ENCODE results near the gene METRN.

Gene METRN

DNA sequence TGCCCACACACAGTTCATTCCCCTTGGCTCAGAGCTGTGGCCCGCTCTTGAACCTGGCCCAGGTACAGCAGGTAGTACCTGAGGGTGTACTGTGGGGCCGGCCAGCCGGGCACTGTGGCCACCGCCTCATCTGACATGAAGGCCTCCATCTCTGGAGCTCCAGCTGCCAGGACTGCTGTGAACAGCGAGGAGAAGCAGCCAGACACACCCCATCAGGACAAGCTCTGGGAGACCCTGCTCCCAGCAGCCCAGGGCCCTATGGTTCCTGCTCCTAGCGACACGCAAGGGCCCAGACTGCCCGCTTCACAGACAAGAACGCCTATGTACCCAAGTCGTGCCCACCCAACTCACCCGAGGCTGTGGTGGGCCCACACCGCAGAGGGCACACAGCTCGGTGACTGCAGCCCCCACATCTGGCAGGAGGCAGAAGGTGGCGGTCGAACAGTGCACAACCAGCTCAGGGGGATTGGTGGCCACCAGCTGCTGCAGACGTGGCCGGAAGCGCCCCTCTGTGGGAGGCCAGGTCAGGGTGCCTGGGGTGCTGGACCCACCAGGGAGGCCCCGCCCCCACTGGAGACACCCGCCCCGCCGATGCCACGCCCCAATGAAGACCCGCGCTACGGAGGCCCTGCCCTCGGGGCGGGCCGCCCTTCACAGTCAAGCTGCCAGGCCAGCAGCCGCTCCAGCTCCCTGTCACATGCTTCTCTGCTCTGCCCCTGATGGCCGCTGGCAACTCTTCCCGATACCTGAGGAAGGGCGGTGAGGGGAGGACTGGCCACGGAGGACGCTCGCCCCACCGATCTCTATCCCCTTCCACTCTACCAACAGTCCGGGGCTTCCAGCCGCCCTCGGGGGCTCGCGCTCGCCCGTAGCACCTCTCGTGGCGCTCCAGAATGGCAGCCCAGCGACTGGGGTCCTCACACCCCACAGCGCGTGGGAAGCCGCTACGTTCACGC lies 35.8 kb upstream of the METRN start:
- TF ChIP-seq ZFX (IDR thresholded peaks at IDR 0.05; ENCODE audit: borderline replicate concordance), result no peak
- TF ChIP-seq, protein P1, sequence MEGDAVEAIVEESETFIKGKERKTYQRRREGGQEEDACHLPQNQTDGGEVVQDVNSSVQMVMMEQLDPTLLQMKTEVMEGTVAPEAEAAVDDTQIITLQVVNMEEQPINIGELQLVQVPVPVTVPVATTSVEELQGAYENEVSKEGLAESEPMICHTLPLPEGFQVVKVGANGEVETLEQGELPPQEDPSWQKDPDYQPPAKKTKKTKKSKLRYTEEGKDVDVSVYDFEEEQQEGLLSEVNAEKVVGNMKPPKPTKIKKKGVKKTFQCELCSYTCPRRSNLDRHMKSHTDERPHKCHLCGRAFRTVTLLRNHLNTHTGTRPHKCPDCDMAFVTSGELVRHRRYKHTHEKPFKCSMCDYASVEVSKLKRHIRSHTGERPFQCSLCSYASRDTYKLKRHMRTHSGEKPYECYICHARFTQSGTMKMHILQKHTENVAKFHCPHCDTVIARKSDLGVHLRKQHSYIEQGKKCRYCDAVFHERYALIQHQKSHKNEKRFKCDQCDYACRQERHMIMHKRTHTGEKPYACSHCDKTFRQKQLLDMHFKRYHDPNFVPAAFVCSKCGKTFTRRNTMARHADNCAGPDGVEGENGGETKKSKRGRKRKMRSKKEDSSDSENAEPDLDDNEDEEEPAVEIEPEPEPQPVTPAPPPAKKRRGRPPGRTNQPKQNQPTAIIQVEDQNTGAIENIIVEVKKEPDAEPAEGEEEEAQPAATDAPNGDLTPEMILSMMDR (IDR thresholded peaks at IDR 0.05), result no peak
- H3K27ac ChIP-seq, result peak overlapping the region; percentile 98

DNA sequence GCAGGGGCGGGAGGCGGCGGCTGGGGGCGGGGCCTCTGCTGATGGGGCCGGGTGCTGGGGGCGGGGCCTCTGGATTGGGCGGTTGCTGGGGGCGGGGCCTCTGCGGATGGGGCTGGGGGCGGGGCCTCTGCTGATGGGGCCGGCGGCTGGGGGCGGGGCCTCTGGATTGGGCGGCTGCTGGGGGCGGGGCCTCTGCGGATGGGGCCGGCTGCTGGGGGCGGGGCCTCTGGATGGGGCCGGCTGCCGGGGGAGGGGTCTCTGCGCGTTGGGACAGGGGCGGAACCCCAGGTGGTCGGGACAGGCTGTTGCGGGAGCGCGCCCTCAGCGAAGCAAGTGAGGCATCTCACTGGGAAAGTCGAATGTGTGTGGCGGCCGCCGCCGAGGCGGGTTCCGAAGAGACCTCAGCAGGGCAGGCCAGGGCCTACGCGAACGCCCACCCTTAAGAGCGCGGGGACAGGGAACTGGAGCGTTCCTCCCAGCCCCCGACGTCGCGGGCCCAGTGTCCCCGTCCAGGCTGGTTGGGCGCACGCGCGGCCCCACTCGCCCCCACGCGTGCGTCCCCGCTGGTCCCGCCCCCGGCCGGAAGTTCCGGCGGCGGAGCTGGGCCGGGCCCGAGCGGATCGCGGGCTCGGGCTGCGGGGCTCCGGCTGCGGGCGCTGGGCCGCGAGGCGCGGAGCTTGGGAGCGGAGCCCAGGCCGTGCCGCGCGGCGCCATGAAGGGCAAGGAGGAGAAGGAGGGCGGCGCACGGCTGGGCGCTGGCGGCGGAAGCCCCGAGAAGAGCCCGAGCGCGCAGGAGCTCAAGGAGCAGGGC lies 34.9 kb upstream of the METRN start, which contains the start of gene STUB1:
Gene STUB1 (plus strand): TSS at position 597 of the 811 bp plus-strand sequence. CDS start 116 bp downstream, at position 713.
- TF ChIP-seq, protein P1 (IDR thresholded peaks at IDR 0.05), result no peak
- TF ChIP-seq ZFX (IDR thresholded peaks at IDR 0.05; ENCODE audit: borderline replicate concordance), result no peak
- H3K27ac ChIP-seq, result peak within 1 kb of the TSS; percentile 98

DNA sequence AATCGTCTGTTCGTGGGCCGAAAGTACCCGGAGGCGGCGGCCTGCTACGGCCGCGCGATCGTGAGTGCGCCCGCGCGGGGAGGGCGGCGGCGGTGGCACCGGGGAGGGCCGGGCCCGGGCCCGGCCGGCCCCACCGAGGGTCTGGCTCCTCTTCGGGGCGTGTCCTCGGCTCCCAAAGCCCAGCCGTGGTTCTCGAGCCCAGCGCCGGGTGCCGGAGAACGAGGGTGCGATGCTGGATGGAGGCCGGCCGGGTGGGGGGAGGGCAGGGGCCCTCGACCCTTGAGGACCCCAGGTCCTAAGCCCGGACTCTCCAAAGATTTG lies 34.3 kb upstream of the METRN start:
- TF ChIP-seq, protein P1 (IDR thresholded peaks at IDR 0.05), result no peak
- TF ChIP-seq ZFX (IDR thresholded peaks at IDR 0.05; ENCODE audit: borderline replicate concordance), result no peak
- H3K27ac ChIP-seq, result peak overlapping the region; percentile 98

DNA sequence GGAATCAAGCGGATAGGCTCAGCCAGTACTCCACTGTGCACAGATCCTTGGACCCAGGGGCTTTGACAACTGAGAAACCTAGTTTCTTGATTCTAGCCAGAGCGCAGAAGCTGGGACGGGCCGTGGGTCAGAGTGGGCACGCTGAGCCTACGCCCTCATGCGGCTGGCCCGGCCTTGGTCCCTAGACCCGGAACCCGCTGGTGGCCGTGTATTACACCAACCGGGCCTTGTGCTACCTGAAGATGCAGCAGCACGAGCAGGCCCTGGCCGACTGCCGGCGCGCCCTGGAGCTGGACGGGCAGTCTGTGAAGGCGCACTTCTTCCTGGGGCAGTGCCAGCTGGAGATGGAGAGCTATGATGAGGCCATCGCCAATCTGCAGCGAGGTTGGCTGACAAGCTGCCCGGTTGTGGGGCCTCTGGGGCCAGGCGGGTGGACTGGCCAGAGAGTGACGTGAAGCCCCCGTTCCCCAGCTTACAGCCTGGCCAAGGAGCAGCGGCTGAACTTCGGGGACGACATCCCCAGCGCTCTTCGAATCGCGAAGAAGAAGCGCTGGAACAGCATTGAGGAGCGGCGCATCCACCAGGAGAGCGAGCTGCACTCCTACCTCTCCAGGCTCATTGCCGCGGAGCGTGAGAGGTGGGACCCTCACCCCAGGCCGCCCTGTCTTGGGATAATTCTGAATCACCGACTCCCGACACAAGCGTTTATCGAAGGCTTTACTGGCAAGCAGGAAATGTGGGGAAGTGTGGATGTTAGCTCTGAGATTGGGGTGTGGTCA lies 33.8 kb upstream of the METRN start:
- H3K27ac ChIP-seq, result peak overlapping the region; percentile 98
- TF ChIP-seq, protein P1 (IDR thresholded peaks at IDR 0.05), result peak; percentile 34
- no peak for TF ChIP-seq ZFX (IDR thresholded peaks at IDR 0.05; ENCODE audit: borderline replicate concordance)

DNA sequence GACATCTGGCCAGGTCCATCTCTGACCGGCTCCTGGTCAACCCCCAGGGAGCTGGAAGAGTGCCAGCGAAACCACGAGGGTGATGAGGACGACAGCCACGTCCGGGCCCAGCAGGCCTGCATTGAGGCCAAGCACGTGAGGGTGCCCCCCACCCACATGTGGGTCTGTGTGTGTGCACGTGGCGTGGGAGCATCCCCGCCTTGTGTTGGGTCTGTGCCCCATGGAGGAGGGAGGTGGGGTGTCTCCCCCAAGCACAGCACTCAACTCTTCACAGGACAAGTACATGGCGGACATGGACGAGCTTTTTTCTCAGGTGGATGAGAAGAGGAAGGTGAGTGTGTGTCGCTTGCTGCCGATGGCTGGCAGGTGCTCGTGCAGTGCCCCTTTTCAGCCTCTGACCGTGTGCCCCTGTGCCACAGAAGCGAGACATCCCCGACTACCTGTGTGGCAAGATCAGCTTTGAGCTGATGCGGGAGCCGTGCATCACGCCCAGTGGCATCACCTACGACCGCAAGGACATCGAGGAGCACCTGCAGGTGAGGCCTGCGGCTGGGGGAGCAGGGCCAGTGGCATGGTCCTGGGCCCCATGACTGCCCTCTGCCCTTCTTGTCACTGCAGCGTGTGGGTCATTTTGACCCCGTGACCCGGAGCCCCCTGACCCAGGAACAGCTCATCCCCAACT lies 33.0 kb upstream of the METRN start:
- TF ChIP-seq ZFX (IDR thresholded peaks at IDR 0.05; ENCODE audit: borderline replicate concordance), result no peak
- peak overlapping the region; percentile 98 for H3K27ac ChIP-seq

DNA sequence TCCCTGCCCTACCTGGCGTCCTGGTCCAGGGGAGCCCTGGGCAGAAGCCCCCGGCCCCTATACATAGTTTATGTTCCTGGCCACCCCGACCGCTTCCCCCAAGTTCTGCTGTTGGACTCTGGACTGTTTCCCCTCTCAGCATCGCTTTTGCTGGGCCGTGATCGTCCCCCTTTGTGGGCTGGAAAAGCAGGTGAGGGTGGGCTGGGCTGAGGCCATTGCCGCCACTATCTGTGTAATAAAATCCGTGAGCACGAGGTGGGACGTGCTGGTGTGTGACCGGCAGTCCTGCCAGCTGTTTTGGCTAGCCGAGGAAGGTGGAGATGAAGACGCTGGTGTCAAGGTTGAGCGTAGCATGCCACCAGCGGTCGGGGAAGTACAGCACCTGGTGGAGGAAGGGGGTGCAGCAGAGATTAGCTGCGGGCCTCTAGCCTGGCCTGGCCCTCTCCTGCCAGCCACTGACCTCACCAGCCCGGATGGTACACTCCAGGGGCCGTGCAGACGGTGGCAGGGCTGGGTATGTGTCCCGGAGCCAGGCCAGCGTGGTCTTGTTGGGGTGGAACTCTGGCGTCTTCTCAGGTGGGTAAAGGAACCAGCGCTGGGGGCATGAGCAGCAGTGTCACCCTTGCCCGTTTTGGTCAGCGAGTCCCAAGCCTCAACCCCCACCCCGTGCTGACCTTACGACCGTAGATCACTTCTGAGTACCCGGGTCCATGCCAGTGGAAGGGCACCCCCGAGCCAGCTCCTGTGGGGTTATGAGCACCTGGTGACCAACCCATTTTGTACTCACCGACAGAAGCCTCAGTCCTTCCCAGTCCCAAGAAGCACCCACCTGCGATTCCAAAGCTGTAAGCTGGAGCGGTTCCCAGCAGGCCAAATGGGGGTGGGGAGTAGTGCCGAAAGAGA lies 32.2 kb upstream of the METRN start:
- H3K27ac ChIP-seq, result peak overlapping the region; percentile 98
- TF ChIP-seq ZFX (IDR thresholded peaks at IDR 0.05; ENCODE audit: borderline replicate concordance), result no peak
- TF ChIP-seq, protein P1 (IDR thresholded peaks at IDR 0.05), result no peak

All from 22Rv1 (cell line).